Parietal lobe (tissue), 1 donor: ENCODE data around the gene SLC39A3. TPM values are rescaled to one million over a fixed set of nuclear protein-coding genes. Genes with fewer than 3 reads are reported as not detected.

Experiments
- total RNA-seq: library from RNA; depleted of rRNA; stranded (reverse); fragments of >200 nt; gene quantifications from one replicate; pipeline ENCODE4 v1.2.3, GENCODE V29; 2014

Gene SLC39A3
- 22.5 TPM for total RNA-seq

GRCh38 chr19:2739602-2740313 is at the start of gene SLC39A3:
TSS of gene SLC39A3 (minus strand) at chr19:2740017. CDS start at chr19:2737257, 2,760 bp downstream.

GRCh38 chr19:2785244-2785997 is 45.6 kb upstream of the SLC39A3 start, which contains the start of gene THOP1:
TSS of gene THOP1 (plus strand) at chr19:2785503. CDS start at chr19:2785663, 160 bp downstream.

GRCh38 chr19:2782936-2783780 is 43.3 kb upstream of the SLC39A3 start, which contains the start of gene SGTA:
TSS of gene SGTA (minus strand) at chr19:2783273. CDS start at chr19:2769068, 14,205 bp downstream.

GRCh38 chr19:2720777-2721569 is 18.8 kb downstream of the SLC39A3 start, which contains the start of gene DIRAS1:
TSS of gene DIRAS1 (minus strand) at chr19:2721372. CDS start at chr19:2717806, 3,566 bp downstream.

GRCh38 chr19:2702170-2703076 is 37.4 kb downstream of the SLC39A3 start, which contains the start of gene GNG7:
TSS of gene GNG7 (minus strand) at chr19:2702694. CDS start at chr19:2520688, 182,006 bp downstream.

Other genes starting within 250 kb of the SLC39A3 start
- 5.6 TPM for gene GNG7, start 37.3 kb downstream of the SLC39A3 start, total RNA-seq
- 23.8 TPM for gene DIRAS1, start 18.6 kb downstream of the SLC39A3 start, total RNA-seq
- gene SGTA, start 43.3 kb upstream of the SLC39A3 start, total RNA-seq: 40.4 TPM
- gene THOP1, start 45.5 kb upstream of the SLC39A3 start, total RNA-seq: 40.7 TPM
- 15.7 TPM for gene ZNF554, start 79.9 kb upstream of the SLC39A3 start, total RNA-seq
- gene ZNF555, start 101.5 kb upstream of the SLC39A3 start, total RNA-seq: 27.9 TPM
- not detected for gene ZNF556, start 127.3 kb upstream of the SLC39A3 start, total RNA-seq
- 4.4 TPM for gene ZNF57, start 160.9 kb upstream of the SLC39A3 start, total RNA-seq
- gene ZNF77, start 205.0 kb upstream of the SLC39A3 start, total RNA-seq: 9.7 TPM
- gene TLE6, start 237.5 kb upstream of the SLC39A3 start, total RNA-seq: 1.9 TPM